HEK293T (cell line): ENCODE results near the gene GNB1L.

Experiments used
- L3MBTL2 ChIP-seq: fragments of 450-650 bp; conservative IDR thresholded peaks from 2 replicates; pipeline ENCODE4 v1.6.1; 2016; ENCODE audit warnings: mild to moderate bottlenecking
- NFRKB ChIP-seq: fragments of 450-650 bp; IDR thresholded peaks from 2 replicates; pipeline ENCODE4 v1.6.1; 2016; ENCODE audit warnings: mild to moderate bottlenecking, moderate library complexity
- SP1 ChIP-seq: fragments of 450-650 bp; IDR thresholded peaks from 2 replicates; pipeline ENCODE4 v1.6.1; 2017
- ZNF384 ChIP-seq: fragments of 450-650 bp; IDR thresholded peaks from 2 replicates; pipeline ENCODE4 v1.6.1; 2016
- TF ChIP-seq, protein P1 (sequence below): fragments of 450-650 bp; IDR thresholded peaks from 2 replicates; pipeline ENCODE4 v1.6.1; 2016

DNA sequence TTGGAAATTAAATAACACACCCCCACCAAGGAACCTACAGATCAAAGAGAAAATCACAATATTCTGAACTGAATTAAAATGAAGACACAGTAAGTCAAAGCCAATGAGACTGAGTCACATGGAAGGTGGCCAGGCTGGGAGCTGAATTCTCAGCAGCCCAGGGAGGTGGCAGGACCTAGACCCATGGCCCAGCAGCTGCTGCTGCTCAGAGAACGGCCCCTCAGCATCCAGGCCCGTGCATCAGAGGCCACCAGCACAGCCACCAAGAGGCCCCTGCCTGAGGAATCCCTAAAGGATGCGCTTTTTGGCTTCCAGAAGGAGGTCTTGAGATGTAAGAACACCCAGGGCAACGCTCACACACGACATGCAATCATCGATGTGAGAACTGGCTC lies 59.1 kb downstream of the GNB1L start:
- TF ChIP-seq SP1 (no peak), L3MBTL2 (no peak), ZNF384 (no peak), NFRKB (no peak)
- TF ChIP-seq, protein P1, sequence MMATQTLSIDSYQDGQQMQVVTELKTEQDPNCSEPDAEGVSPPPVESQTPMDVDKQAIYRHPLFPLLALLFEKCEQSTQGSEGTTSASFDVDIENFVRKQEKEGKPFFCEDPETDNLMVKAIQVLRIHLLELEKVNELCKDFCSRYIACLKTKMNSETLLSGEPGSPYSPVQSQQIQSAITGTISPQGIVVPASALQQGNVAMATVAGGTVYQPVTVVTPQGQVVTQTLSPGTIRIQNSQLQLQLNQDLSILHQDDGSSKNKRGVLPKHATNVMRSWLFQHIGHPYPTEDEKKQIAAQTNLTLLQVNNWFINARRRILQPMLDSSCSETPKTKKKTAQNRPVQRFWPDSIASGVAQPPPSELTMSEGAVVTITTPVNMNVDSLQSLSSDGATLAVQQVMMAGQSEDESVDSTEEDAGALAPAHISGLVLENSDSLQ: no peak
